HG02884 (cell line): Measurements from ENCODE around the gene SORBS1.

Experiments
- ATAC-seq: cut with Tn5 transposase; IDR thresholded peaks from one replicate; pipeline ENCODE4 v1.9.1; 2021; ENCODE audit warnings: mild to moderate bottlenecking, moderate library complexity; ENCODE audit not compliant: unreplicated experiment

Gene SORBS1

DNA sequence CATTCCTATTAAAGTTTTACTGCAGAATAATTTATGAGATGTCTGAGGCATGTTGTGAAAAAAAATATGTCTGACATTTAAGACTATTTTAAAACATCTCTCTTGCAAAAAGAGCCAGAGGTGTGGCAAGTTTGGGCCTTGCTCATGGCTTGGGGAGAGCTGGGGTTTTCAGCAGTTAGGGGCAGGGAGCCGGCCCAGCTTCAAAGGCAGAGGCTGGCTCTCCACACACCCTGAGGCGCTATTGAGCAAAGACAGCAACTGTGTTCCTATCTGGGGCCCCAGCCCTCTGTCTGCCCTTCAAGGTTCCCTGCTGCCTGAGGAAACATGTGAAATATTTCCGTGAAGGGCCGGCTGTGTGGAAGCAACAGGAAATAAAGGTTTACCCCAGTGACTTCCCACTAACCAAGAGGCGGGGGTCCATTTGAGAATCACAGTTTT, 94.0 kb downstream of the SORBS1 start:
- no peak for ATAC-seq

- ATAC-seq, result no peak
These were observed 94.7 kb downstream of the SORBS1 start for GRCh38 chr10:95466436-95466835.

DNA sequence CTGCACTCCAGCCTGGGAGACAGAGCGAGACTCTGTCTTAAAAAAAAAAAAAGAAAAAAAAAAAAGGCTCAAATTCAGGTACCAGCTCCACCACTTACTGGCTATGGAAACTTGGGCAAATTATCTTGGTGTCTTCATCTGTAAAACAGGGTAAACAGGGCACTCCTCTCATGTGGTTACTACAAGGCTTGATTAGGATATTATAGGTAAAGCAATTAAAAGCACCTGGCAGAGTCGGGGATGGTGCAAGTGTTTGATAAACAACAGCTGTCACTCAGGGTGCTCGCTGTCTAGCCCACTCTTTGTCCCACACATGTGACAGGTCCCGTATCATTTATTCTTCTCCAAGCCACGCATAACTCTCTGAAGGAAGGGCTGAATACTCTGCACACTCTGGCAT, 96.9 kb downstream of the SORBS1 start:
- no peak for ATAC-seq

DNA sequence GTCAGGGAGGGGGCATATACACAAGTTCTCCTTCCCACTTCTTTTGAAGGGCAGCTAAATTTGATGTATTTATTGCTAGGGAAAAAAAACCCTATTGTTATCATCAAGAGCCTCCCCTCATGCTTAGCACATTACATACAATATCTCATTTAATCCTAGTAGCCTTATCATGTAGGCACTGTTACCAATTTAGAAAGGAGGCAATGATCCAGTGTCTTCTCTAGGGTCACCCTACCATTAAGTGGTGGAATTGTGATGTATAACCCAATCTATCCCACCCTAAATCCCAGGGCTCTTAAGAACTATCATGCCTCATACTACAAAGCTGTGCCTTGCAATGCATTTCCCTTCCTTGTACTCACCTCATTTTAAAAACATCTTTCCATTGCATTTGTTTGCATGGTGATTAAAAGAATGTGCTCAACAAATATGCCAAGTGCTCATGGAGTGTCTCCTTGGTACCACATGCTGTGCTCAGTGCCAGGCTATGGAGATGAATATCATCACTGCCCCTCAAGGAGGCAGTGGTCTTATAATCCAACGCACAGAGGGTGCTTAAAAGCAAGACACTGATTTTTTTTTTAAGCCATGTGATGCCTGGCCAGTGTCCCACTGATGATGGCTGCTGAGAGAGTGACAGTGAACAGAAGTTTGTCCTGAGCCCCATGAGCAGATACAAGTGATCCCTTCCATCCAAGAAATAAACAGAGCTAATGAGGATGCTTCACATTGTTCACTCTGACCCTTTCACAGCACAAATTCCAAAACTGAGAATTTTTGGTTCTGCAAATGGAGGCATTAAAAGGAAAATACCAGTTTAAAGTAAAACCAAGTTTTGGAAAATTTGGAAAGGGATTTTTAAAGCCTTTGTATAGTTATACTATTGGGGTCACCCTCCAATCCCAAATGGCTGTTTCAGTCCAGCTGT, 98.2 kb downstream of the SORBS1 start:
- no peak for ATAC-seq

- ATAC-seq, result no peak
These were observed 99.6 kb downstream of the SORBS1 start for GRCh38 chr10:95461611-95462010.

GRCh38 chr10:95459446-95460045, 101.6 kb downstream of the SORBS1 start:
- ATAC-seq, result no peak

- ATAC-seq, result no peak
These were observed 102.3 kb downstream of the SORBS1 start for GRCh38 chr10:95458871-95459270.

- no peak for ATAC-seq
These were observed 103.2 kb downstream of the SORBS1 start for GRCh38 chr10:95458014-95458413.

DNA sequence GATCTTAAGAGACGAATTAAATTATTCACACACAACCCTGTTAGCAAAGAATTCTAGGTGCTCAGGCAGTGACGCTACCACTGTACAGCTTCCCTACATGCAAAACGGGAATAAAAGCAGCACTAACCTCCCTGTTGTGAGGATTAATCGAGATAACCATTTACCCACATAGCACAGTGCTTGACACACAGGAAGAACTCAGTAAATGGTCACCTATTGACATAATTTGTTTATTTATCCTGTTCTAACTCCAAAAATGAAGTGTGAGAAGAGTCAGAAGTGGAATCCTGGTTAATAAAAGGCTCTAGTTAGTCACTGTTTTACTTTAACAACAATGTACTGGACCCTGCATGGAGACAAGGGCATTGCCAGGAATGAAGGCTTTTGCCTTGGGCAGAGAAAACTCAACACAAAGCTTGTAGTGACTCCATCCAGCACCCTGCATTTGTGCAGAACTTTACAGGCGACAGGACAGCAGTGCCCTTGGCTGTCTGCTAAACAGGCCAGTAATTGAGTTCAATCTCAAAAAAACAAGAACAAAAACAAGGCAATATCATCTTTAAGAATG, 103.8 kb downstream of the SORBS1 start:
- no peak for ATAC-seq

- no peak for ATAC-seq
These were observed 104.7 kb downstream of the SORBS1 start for GRCh38 chr10:95456516-95456915.

- ATAC-seq, result no peak
These were observed 106.2 kb downstream of the SORBS1 start for GRCh38 chr10:95454940-95455339.

GRCh38 chr10:95454356-95454755, 106.8 kb downstream of the SORBS1 start:
- ATAC-seq, result no peak

DNA sequence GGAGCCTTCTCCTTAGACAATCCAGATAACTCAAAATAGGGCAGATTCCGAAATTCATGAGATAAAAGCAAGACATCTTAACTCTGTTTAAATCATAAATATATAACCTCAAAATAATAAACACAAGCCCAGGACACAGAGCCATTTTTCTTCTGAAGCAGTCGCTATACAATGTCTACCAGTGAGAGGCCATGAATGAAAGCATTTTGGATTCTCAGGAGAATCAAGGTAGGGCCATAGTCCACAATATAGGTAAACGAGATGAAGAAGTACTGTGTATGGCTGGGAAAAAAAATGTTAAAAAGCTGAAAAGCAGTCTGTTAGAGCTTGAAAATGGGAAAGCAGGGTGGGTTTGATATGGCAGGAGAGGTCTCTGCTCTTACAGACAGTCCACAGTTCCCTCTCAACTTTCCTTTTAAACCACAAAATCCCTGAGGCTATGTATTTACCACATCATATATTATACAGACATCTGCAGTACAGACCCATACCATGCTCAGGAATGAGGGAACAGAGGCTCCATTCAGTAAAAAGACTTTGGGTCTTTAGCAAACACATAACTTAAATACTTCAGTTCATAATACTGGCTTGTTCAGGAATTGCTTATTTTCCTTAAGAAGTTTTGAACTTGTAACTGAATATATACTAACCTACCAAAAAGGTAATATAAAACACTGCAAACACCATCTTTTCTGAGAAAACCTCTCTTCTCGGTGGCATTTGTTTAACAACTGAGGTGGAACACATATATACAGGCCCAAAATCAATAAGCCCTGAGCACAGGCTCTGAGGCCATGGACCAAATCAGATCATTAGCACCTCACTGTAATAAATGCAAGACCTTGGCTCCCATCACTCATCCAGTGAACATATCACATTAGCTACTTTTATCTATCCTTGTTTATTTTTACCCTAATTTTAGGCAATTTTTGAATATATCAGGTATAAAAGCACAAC, 109.3 kb downstream of the SORBS1 start:
- ATAC-seq, result no peak

DNA sequence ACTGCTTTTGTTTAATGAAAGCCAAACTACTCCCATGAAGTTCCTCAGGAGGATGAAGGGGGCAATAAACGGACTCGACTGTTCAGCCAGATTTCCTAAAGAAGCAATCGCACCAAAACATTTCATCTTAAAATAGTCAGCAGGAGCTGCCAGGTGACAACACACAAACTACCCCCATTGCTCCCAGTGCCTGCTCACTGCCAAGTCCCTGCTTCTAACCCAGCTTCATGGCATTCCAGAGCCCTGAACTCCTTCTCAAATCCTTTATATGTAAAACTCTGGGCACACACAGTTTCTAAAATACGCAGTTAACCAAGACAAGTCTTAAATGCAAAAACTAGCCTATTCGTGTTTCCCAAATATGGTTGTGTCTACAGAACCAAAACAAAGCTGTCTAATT, 110.0 kb downstream of the SORBS1 start:
- ATAC-seq, result no peak

- ATAC-seq, result no peak
These were observed 111.0 kb downstream of the SORBS1 start for GRCh38 chr10:95450188-95450587.

DNA sequence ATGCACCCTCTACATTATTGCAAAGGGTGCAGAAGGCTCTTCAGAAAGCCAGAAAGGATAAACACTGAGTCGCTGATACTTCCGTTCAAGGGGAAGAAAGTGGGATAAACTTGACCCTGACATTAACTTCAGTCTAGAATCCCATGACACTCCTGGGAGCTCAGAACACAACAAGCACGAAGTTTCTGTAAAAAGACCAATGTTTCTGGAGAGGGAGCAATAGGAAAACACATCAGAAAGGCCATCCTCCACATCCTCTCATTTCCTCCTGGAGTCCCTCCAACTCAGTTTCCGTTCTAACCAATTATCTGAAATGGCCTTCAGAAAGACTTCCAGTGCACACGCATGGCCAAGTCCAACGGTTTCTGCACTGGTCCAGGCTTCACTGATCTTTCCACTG, 113.5 kb downstream of the SORBS1 start:
- no peak for ATAC-seq

GRCh38 chr10:95445837-95446486, 115.2 kb downstream of the SORBS1 start:
- peak; percentile 64 for ATAC-seq

DNA sequence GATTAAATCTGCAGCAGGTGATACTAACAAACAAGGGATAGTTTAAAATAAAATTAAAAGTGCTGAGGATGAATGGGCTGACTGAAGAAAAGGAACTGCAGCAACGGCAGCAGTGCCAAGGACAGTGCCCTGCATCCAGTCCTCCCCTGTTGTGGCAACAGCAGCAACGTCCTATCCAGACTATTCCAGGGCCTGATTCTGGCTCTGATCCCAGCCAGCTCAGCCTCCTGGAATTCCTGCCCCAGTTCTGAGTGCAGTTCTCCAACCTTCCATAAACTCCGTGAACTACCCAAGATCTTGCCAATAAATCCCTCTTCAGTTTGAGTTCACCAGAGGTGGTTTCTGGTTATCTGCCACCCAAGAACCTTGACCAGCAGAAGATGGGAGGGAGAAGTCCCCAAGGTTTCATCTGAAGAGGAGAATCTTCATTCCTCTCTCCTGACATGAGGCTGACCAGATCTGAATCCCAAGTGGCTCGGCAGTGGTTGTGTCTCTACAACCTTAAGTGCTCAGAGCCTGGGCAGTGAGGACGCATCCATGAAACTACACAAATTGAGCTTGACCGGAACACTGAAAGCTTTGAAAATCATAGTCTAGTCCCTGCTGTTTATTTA, 115.8 kb downstream of the SORBS1 start:
- no peak for ATAC-seq

GRCh38 chr10:95444792-95445191, 116.4 kb downstream of the SORBS1 start:
- ATAC-seq, result no peak

DNA sequence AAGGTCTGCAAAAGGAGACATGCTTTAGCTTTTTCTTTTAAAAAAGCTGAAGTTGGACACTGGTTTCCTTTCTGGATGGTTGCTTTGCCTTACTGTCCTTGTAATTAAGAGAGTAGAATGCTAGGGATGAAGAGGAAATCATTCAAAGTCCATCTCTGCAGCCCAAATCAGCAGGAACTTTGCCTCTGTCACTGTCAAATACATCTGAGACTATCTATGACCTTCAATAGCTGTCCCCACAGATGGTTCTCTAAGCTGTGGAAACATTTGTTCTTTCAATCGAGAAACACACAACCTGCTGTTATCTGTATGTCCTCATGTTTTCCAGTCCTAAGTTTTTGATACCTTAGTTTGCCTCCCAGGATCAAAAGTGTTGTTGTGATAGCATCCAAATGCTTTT, 117.5 kb downstream of the SORBS1 start:
- no peak for ATAC-seq
